Effector memory CD4-positive, alpha-beta T cell (primary cell): ENCODE measurements around the gene CTNNA2.

ENCODE experiments used
- DNase-seq, 3 donors: peaks; one replicate each; pipeline ENCODE4 v3.0.0-alpha.2; 2020
- H3K27ac ChIP-seq: 2 replicates; pipeline ENCODE4 v1.7.0; 2013; ENCODE audit warnings: mild to moderate bottlenecking, low read length, moderate library complexity; ENCODE audit not compliant: insufficient read depth, poor library complexity, severe bottlenecking
- H3K27me3 ChIP-seq: replicated peaks from 2 replicates; pipeline ENCODE4 v1.7.0; 2013; ENCODE audit warnings: mild to moderate bottlenecking, low read length; ENCODE audit not compliant: insufficient read depth, control insufficient read depth, poor library complexity, severe bottlenecking
- H3K36me3 ChIP-seq: 2 replicates; pipeline ENCODE4 v1.7.0; 2013; ENCODE audit warnings: mild to moderate bottlenecking, low read length, moderate library complexity; ENCODE audit not compliant: control insufficient read depth, insufficient read depth
- H3K4me1 ChIP-seq: 2 replicates; pipeline ENCODE4 v1.7.0; 2013; ENCODE audit warnings: low read length, mild to moderate bottlenecking; ENCODE audit not compliant: control insufficient read depth, insufficient read depth, poor library complexity, severe bottlenecking
- H3K4me3 ChIP-seq: 2 replicates; pipeline ENCODE4 v1.7.0; 2013; ENCODE audit warnings: low read length, low read depth, mild to moderate bottlenecking; ENCODE audit not compliant: insufficient read depth, poor library complexity, severe bottlenecking
- H3K9me3 ChIP-seq: 2 replicates; pipeline ENCODE4 v1.7.0; 2013; ENCODE audit warnings: mild to moderate bottlenecking, low read length, moderate library complexity; ENCODE audit not compliant: control insufficient read depth

The CTNNA2 gene

DNA sequence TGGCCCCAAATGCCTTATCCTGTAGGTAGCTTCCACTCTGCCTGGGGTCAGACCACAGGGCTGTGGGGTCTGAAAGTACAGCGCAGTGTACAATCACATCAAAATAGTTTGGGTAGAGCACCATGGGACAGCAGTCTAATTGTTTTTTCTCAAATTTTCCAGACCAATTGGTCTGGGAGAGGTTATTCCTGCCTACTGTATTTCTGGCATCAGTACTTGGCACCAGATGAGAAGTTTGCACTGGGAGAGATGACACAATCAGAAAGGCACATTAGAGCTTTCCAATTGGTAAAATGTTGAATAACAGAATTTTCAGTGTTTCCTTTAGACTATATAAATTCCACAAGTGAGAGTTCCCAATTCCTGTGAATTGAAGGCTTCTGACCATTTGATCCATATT is 822.6 kb downstream of the CTNNA2 start:
- Histone ChIP-seq H3K36me3 (no peaks in the 10 kb centered on the region), H3K27me3 (no peaks in the 10 kb centered on the region), H3K4me1 (no peaks in the 10 kb centered on the region), H3K4me3 (no peak overlapping the region), H3K27ac (no peak overlapping the region), H3K9me3 (no peaks in the 10 kb centered on the region)
- no peak for DNase-seq

GRCh38 chr2:80338794-80339193 is 825.9 kb downstream of the CTNNA2 start:
- H3K9me3 ChIP-seq = no peaks in the 10 kb centered on the region
- no peak overlapping the region for H3K4me3 ChIP-seq
- no peak overlapping the region for H3K27ac ChIP-seq
- DNase-seq = no peak
- no peaks in the 10 kb centered on the region for H3K27me3 ChIP-seq
- H3K4me1 ChIP-seq = no peaks in the 10 kb centered on the region
- no peaks in the 10 kb centered on the region for H3K36me3 ChIP-seq

- no peaks in the 10 kb centered on the region for H3K9me3 ChIP-seq
- no peak overlapping the region for H3K4me3 ChIP-seq
- no peak overlapping the region for H3K27ac ChIP-seq
- no peak for DNase-seq
- no peaks in the 10 kb centered on the region for H3K36me3 ChIP-seq
- no peaks in the 10 kb centered on the region for H3K4me1 ChIP-seq
- no peaks in the 10 kb centered on the region for H3K27me3 ChIP-seq
Measured at GRCh38 chr2:80340022-80340421, 827.2 kb downstream of the CTNNA2 start.

DNA sequence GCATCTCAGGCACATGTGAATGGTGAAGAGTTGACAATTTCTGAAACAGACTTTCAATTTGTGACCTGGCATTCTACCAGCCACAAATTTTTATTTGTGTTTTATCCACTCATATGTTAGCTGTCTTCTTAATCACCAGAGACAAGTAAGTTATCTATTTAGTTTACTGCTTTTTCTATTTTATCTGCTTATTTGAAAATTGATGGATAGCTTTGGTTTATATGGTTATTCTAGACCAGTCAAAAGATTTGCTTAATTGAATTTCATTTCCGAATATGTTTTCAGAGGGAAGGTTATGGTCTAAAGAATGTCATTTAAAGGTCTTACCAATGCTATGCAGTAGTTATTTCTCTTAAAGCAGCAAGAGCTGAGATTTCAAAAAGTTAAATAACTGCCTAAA is 835.2 kb downstream of the CTNNA2 start:
- H3K4me3 ChIP-seq = no peak overlapping the region
- no peaks in the 10 kb centered on the region for H3K36me3 ChIP-seq
- H3K27ac ChIP-seq = no peak overlapping the region
- no peak for DNase-seq
- H3K27me3 ChIP-seq = no peaks in the 10 kb centered on the region
- no peaks in the 10 kb centered on the region for H3K4me1 ChIP-seq
- no peaks in the 10 kb centered on the region for H3K9me3 ChIP-seq

- no peak for DNase-seq
- H3K4me3 ChIP-seq = no peak overlapping the region
- H3K27me3 ChIP-seq = no peaks in the 10 kb centered on the region
- no peaks in the 10 kb centered on the region for H3K9me3 ChIP-seq
- H3K36me3 ChIP-seq = no peaks in the 10 kb centered on the region
- no peaks in the 10 kb centered on the region for H3K4me1 ChIP-seq
- no peak overlapping the region for H3K27ac ChIP-seq
Measured at GRCh38 chr2:80348953-80349352, 836.1 kb downstream of the CTNNA2 start.

- H3K4me3 ChIP-seq = no peak overlapping the region
- no peaks in the 10 kb centered on the region for H3K9me3 ChIP-seq
- no peaks in the 10 kb centered on the region for H3K27me3 ChIP-seq
- H3K36me3 ChIP-seq = no peaks in the 10 kb centered on the region
- H3K27ac ChIP-seq = no peak overlapping the region
- H3K4me1 ChIP-seq = no peaks in the 10 kb centered on the region
- no peak for DNase-seq
Measured at GRCh38 chr2:80351231-80351630, 838.4 kb downstream of the CTNNA2 start.

GRCh38 chr2:80354858-80355257 is 842.0 kb downstream of the CTNNA2 start:
- no peak for DNase-seq
- Histone ChIP-seq H3K27ac (no peak overlapping the region), H3K4me1 (no peaks in the 10 kb centered on the region), H3K4me3 (no peak overlapping the region), H3K9me3 (no peaks in the 10 kb centered on the region), H3K27me3 (no peaks in the 10 kb centered on the region), H3K36me3 (no peaks in the 10 kb centered on the region)

DNA sequence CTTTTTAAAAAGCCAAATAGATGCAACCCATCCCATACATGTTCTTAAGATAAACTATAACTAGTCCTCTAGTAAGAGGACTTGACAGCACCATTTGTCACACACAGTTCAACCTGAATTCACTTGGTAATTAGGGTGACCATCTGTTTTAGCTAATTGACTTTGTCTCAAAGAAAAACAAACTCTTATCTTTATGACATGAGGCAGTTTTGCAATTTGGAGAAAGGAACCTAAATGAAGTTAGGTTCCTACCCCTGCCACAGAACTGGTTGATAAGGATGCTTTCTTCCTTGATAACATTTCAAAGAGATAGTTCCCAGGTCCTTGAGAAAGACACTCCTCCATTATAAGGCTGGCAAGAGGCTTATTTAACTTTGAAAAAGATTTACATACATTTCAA is 849.1 kb downstream of the CTNNA2 start:
- H3K9me3 ChIP-seq = no peaks in the 10 kb centered on the region
- no peak overlapping the region for H3K27ac ChIP-seq
- no peaks in the 10 kb centered on the region for H3K27me3 ChIP-seq
- DNase-seq = no peak
- no peaks in the 10 kb centered on the region for H3K36me3 ChIP-seq
- H3K4me1 ChIP-seq = no peaks in the 10 kb centered on the region
- no peak overlapping the region for H3K4me3 ChIP-seq

- H3K27me3 ChIP-seq = no peaks in the 10 kb centered on the region
- H3K36me3 ChIP-seq = no peaks in the 10 kb centered on the region
- H3K4me3 ChIP-seq = no peak overlapping the region
- H3K4me1 ChIP-seq = no peaks in the 10 kb centered on the region
- DNase-seq = no peak
- H3K9me3 ChIP-seq = no peaks in the 10 kb centered on the region
- H3K27ac ChIP-seq = no peak overlapping the region
Measured at GRCh38 chr2:80363330-80363729, 850.5 kb downstream of the CTNNA2 start.

DNA sequence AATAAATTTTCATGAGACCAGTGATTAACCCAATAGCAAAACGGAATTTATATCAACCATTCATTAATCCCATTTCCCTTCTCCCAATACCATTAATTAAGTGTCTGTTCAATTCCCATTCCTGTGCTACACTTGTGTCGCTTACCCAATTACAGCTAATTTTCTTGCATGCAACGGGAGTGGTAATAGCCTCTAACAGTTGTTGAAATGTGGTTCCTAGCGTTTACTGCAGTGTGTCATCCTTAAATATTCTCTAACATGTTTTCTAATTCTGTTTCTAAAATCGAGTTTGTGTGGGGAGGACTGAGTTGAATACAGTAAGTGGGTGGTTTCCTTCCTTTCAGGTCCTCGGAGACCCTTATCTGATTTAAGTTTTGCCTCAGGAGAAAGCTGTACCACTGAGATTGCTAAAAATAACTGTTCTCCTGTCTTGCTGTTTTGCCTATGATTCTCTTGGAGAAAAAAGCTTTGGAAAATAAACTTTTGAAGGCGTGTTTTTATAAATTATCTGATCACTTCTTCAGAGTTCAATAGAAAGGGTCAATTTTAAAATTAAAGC is 851.0 kb downstream of the CTNNA2 start:
- Histone ChIP-seq H3K27me3 (no peaks in the 10 kb centered on the region), H3K4me3 (no peak overlapping the region), H3K4me1 (no peaks in the 10 kb centered on the region), H3K27ac (no peak overlapping the region), H3K36me3 (no peaks in the 10 kb centered on the region), H3K9me3 (no peaks in the 10 kb centered on the region)
- DNase-seq = no peak
